GM23338 (cell line): ENCODE measurements around the gene PTPRN2. TPM values are rescaled to one million over a fixed set of nuclear protein-coding genes. Genes with fewer than 3 reads are reported as not detected.

ENCODE experiments used
- ATAC-seq: fragments of 200-7000 bp; cut with Tn5 transposase; 3 replicates; pipeline ENCODE4 v1.9.1; 2020
- DNase-seq: peaks from one replicate; pipeline ENCODE4 v3.0.0-alpha.2; 2015; ENCODE audit warnings: low spot score
- H2AFZ ChIP-seq: fragments of 200-600 bp; sonication (generic); 2 replicates; pipeline ENCODE4 v1.8.0; 2016; ENCODE audit warnings: antibody characterized with exemption, mild to moderate bottlenecking, moderate library complexity
- H3F3A ChIP-seq: fragments of 200-600 bp; sonication (generic); replicated peaks from 2 replicates; pipeline ENCODE4 v1.8.0; 2017; ENCODE audit warnings: antibody characterized with exemption, mixed run types, low read depth
- H3K27ac ChIP-seq: fragments of 200-600 bp; sonication (generic); 2 replicates; pipeline ENCODE4 v1.6.1; 2016; ENCODE audit warnings: low read depth
- H3K27me3 ChIP-seq: fragments of 200-600 bp; sonication (generic); 2 replicates; pipeline ENCODE4 v1.8.0; 2016; ENCODE audit warnings: mild to moderate bottlenecking, mixed run types, moderate library complexity; ENCODE audit not compliant: insufficient read depth
- H3K36me3 ChIP-seq: fragments of 200-600 bp; sonication (generic); 2 replicates; pipeline ENCODE4 v1.8.0; 2016; ENCODE audit warnings: mild to moderate bottlenecking; ENCODE audit not compliant: insufficient read depth
- H3K4me1 ChIP-seq: fragments of 200-600 bp; sonication (generic); 2 replicates; pipeline ENCODE4 v1.8.0; 2016; ENCODE audit warnings: mild to moderate bottlenecking, moderate library complexity; ENCODE audit not compliant: insufficient read depth
- H3K4me2 ChIP-seq: fragments of 200-600 bp; sonication (generic); 2 replicates; pipeline ENCODE4 v1.7.1; 2017; ENCODE audit warnings: mixed run types
- H3K4me3 ChIP-seq: fragments of 200-600 bp; sonication (generic); 2 replicates; pipeline ENCODE4 v1.6.1; 2016; ENCODE audit warnings: mixed run types
- H3K79me2 ChIP-seq: fragments of 200-600 bp; sonication (generic); replicated peaks from 2 replicates; pipeline ENCODE4 v1.8.0; 2017; ENCODE audit warnings: mild to moderate bottlenecking; ENCODE audit not compliant: insufficient read depth
- H3K9me2 ChIP-seq: fragments of 200-600 bp; sonication (generic); 2 replicates; pipeline ENCODE4 v1.8.0; 2017; ENCODE audit not compliant: insufficient read depth
- H4K20me1 ChIP-seq: fragments of 200-600 bp; sonication (generic); replicated peaks from 2 replicates; pipeline ENCODE4 v1.8.0; 2017; ENCODE audit warnings: mild to moderate bottlenecking; ENCODE audit not compliant: insufficient read depth
- H3K27ac Mint-ChIP-seq: 2 replicates; pipeline ENCODE4 v1.8.0; 2020; ENCODE audit warnings: inconsistent platforms, mild to moderate bottlenecking, moderate library complexity, mixed read lengths
- H3K27me3 Mint-ChIP-seq: 3 replicates; pipeline ENCODE4 v1.8.0; 2022; ENCODE audit warnings: low read depth, mild to moderate bottlenecking, moderate library complexity, mixed read lengths, inconsistent platforms; ENCODE audit not compliant: insufficient read depth, poor library complexity
- H3K36me3 Mint-ChIP-seq: 3 replicates; pipeline ENCODE4 v1.8.0; 2021; ENCODE audit warnings: low read depth, mild to moderate bottlenecking, inconsistent platforms, moderate library complexity, mixed read lengths
- H3K4me1 Mint-ChIP-seq: 3 replicates; pipeline ENCODE4 v1.8.0; 2020; ENCODE audit warnings: mild to moderate bottlenecking, inconsistent platforms, mixed read lengths
- H3K4me3 Mint-ChIP-seq: 3 replicates; pipeline ENCODE4 v1.8.0; 2021; ENCODE audit warnings: moderate library complexity, mild to moderate bottlenecking, inconsistent platforms, mixed read lengths
- H3K9me3 Mint-ChIP-seq: 3 replicates; pipeline ENCODE4 v1.8.0; 2020; ENCODE audit warnings: moderate library complexity, mild to moderate bottlenecking, inconsistent platforms, mixed read lengths
- CREB1 ChIP-seq: fragments of 250-450 bp; sonication (Bioruptor Pico); IDR thresholded peaks from 2 replicates; pipeline ENCODE4 v1.5.0; 2020; ENCODE audit warnings: low read depth, mild to moderate bottlenecking, moderate library complexity
- CTCF ChIP-seq, 2 experiments: fragments of 200-600 bp in 1 of 2; sonication (generic) in 1 of 2; conservative IDR thresholded peaks; 2 replicates each; pipeline versions ENCODE4 v1.5.1 to v1.6.1; 2016 to 2017; ENCODE audit warnings: antibody characterized with exemption in 2 of 2, low read depth in 2 of 2, mild to moderate bottlenecking in 2 of 2, moderate library complexity in 1 of 2
- ETS1 ChIP-seq: IDR thresholded peaks from 2 replicates; pipeline ENCODE4 v1.6.1; 2016; ENCODE audit warnings: antibody characterized with exemption
- EZH2 ChIP-seq: fragments of 200-600 bp; sonication (generic); IDR thresholded peaks from one replicate; pipeline ENCODE4 v1.8.0; 2017; ENCODE audit warnings: antibody characterized with exemption, mild to moderate bottlenecking, low read depth; ENCODE audit not compliant: unreplicated experiment
- EZH2phosphoT487 ChIP-seq: fragments of 200-600 bp; sonication (generic); IDR thresholded peaks from one replicate; pipeline ENCODE4 v1.8.1; 2018; ENCODE audit warnings: antibody characterized with exemption; ENCODE audit not compliant: unreplicated experiment
- JUNB ChIP-seq: IDR thresholded peaks from one replicate; pipeline ENCODE4 v1.6.1; 2016; ENCODE audit warnings: antibody characterized with exemption; ENCODE audit not compliant: unreplicated experiment
- NANOG ChIP-seq: IDR thresholded peaks from 2 replicates; pipeline ENCODE4 v1.6.1; 2016; ENCODE audit warnings: antibody characterized with exemption, borderline replicate concordance
- POLR2AphosphoS5 ChIP-seq: IDR thresholded peaks from 2 replicates; pipeline ENCODE4 v1.6.1; 2016; ENCODE audit warnings: antibody characterized with exemption, low read depth
- REST ChIP-seq: IDR thresholded peaks from one replicate; pipeline ENCODE4 v1.6.1; 2018; ENCODE audit warnings: antibody characterized with exemption; ENCODE audit not compliant: unreplicated experiment
- STAT1 ChIP-seq: IDR thresholded peaks from one replicate; pipeline ENCODE4 v1.6.1; 2016; ENCODE audit warnings: antibody characterized with exemption; ENCODE audit not compliant: unreplicated experiment
- ZNF114 ChIP-seq: fragments of 250-450 bp; sonication (Bioruptor Pico); IDR thresholded peaks from 2 replicates; pipeline ENCODE4 v1.5.0; 2020; ENCODE audit warnings: mild to moderate bottlenecking, moderate library complexity
- ZNF331 ChIP-seq: fragments of 250-450 bp; sonication (Bioruptor Pico); IDR thresholded peaks from 2 replicates; pipeline ENCODE4 v1.5.0; 2020; ENCODE audit warnings: low read depth, mild to moderate bottlenecking, moderate library complexity
- ZNF462 ChIP-seq: fragments of 250-450 bp; sonication (Bioruptor Pico); IDR thresholded peaks from 2 replicates; pipeline ENCODE4 v1.5.0; 2020; ENCODE audit warnings: mild to moderate bottlenecking, moderate library complexity
- polyA plus RNA-seq: library from polyadenylated mRNA; unstranded; fragments of >200 nt; fragmentation: Nextera tagmentation; extraction: Ambion mirVana; gene quantifications from 2 replicates; pipeline ENCODE4 v1.2.1, GENCODE V29; 2016
- total RNA-seq: library from RNA; depleted of rRNA; stranded (reverse); fragments of >200 nt; shearing (Covaris generic); gene quantifications from 2 replicates; pipeline ENCODE4 v1.2.3, GENCODE V29; 2014

The PTPRN2 gene
- total and polyA plus RNA-seq, 2 experiments from 2014 or later: 0.87 to 4.0 TPM

- TF ChIP-seq ZNF462 (CRISPR knock-in tag) (no peak), ZNF331 (no peak)
Observed at GRCh38 chr7:157617401-157617800, 970.2 kb downstream of the PTPRN2 start (continued).

GRCh38 chr7:157616931-157617330, 970.7 kb downstream of the PTPRN2 start:
- Mint-ChIP-seq H3K27ac (no peak overlapping the region), H3K27me3 (peaks cover 28% of the 10 kb centered on the region), H3K4me3 (no peak overlapping the region), H3K9me3 (peaks cover 86% of the 10 kb centered on the region), H3K4me1 (no peaks in the 10 kb centered on the region; the same call in 2 of the 3 replicates), H3K36me3 (peaks cover 42% of the 10 kb centered on the region)
- Histone ChIP-seq H4K20me1 (no peaks in the 10 kb centered on the region), H3K79me2 (no peaks in the 10 kb centered on the region), H3K4me1 (no peaks in the 10 kb centered on the region), H2AFZ (no peak overlapping the region), H3K9me2 (no peaks in the 10 kb centered on the region), H3K4me3 (no peak overlapping the region), H3K27ac (no peak overlapping the region), H3K36me3 (no peaks in the 10 kb centered on the region), H3F3A (no peaks in the 10 kb centered on the region), H3K27me3 (no peaks in the 10 kb centered on the region), H3K4me2 (no peak overlapping the region)
- ATAC-seq (no peak), DNase-seq (no peak)
- TF ChIP-seq CREB1 (CRISPR knock-in tag): no peak
- TF ChIP-seq REST: no peak
- TF ChIP-seq POLR2AphosphoS5: no peak
- no peak for TF ChIP-seq STAT1
- TF ChIP-seq ZNF114 (CRISPR knock-in tag): no peak
- no peak for TF ChIP-seq NANOG
- TF ChIP-seq JUNB: no peak
- TF ChIP-seq EZH2phosphoT487: no peak
- TF ChIP-seq ZNF331: no peak
- no peak for TF ChIP-seq EZH2
- no peak for TF ChIP-seq CTCF (conservative IDR thresholded peaks at IDR 0.05; ENCODE audit: low read depth in 2 of 2)
- no peak for TF ChIP-seq ETS1
